DMS 273 treated with DMSO at 0.1 percent for 48 hours (cell line): ENCODE data around the gene CBARP.

Source experiments
- DNase-seq: peaks from one replicate; lab custom pipeline; 2025; lab: John Stamatoyannopoulos, UW

Gene CBARP

DNA sequence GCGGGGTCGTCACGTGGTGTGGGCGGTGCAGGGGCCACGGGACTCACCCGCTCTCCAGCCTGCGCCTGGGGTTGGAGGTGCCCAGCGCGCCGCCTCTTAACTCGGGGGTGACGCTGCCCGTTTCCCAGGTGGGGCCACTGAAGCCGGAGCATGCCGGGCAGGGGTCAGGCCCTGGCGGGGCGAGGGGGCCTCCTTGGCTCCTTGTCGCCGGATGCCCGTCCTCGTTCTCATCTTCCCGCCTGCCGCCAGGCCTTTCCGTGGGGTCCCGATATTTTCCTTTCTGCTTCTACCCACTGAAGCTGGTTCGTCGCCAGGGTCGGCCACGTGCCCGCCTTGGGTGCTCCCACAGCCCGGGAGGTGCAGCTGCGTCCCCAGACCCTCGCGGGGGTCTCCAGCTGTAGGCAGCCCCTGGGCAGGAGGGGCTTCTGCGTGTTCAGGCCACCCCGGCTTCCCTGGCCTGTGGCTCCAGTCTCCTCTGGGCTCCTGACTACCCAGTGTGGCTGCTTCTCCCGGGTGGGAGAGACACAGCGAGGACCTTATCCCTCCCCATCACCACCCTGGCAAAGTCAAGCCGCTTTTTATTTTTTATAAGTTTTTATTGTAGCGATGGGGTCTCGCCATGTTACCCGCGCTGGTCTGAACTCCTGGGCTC, 38.3 kb upstream of the CBARP start:
- no peak for DNase-seq

DNA sequence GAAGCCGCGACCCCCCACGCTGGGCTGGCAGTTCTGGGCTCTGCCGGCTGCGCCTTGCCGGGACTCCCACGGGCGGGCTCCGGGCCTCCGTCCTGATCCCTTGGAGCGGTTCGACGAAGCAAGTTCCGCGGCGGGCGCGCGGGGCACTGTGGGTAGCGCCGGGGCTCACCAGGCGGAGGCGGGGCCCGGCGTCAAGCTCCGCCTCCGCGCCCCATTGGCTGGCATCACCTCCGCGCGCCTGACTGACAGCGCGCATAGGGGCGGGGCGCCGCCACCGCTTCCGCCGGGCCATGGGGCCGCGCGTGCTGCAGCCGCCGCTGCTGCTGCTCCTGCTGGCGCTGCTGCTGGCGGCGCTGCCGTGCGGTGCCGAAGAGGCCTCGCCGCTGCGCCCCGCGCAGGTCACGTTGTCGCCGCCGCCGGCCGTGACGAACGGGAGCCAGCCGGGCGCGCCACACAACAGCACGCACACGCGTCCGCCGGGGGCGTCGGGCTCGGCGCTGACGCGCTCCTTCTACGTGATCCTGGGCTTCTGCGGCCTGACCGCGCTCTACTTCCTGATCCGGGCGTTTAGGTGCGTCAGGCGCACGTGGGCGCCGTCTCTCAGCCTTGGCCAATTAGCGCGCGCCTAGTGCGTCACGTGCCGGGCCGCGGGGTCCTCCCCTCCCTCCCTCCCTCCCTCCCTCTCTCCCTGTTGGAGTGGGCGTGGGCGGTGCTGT, 37.6 kb upstream of the CBARP start, which contains the start of gene FAM174C:
Gene FAM174C, plus strand, starts transcription at position 271 of the 716 bp plus-strand sequence. Its CDS starts 20 bp downstream, at position 291.
- peak; percentile 95 for DNase-seq

DNA sequence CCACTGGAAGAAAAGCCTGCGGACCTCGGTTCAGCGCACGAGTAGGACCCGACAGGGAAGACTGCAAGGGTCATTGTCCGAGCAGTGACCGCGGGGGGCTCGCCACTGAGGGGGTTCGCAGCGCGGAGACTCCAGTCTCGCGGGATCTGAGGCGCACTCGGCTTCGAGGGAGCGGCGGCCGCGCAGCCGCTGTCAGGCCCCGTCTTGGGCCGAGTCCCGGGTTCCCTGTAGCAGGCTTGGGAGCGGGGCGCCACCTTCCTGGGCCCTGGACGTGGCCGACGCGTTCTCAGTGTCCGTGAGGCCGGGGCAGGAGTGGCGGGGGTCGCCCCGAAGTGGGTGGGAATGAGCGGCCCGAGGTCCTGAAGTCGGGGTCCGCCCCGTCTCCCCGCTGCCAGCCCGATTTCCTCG, 37.1 kb upstream of the CBARP start:
- no peak for DNase-seq

DNA sequence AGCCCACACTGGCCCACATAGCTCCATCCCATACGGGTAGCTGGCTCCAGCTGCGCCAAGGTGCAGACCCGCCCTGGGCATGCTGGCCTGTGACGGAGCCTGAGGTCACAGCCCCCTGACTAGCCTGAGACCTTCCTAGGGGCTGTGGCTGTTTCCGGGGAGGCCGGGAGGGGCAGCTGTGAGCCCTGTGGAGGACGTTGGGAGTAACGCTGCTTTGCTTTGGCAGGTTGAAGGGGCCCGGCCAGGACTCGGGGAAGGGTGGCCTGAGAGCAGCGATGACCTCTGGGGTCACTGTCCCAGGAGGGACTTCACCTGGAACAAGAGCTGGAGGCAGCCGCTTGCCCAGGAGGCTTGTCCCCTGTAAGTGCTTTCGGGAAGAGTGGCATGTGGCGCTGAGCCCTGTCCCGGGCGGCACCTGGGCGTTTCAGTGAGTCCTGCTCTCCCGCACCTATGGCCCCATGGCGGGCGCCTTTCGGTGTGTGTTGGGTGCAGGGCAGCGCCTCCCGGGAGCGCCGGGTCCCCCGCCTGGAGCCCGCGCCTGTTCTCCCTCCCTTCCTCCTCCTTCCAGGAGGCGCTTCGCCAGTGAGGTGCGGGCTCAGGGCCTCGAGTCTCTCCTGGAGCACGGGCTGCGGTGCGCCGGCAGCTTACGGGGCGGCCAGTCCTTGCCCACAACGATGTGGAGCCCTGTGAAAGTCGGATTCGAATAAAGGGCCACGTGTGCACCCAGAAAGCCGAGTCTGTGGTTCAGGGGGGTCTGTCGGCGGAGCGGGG, 36.5 kb upstream of the CBARP start:
- DNase-seq, result no peak

DNA sequence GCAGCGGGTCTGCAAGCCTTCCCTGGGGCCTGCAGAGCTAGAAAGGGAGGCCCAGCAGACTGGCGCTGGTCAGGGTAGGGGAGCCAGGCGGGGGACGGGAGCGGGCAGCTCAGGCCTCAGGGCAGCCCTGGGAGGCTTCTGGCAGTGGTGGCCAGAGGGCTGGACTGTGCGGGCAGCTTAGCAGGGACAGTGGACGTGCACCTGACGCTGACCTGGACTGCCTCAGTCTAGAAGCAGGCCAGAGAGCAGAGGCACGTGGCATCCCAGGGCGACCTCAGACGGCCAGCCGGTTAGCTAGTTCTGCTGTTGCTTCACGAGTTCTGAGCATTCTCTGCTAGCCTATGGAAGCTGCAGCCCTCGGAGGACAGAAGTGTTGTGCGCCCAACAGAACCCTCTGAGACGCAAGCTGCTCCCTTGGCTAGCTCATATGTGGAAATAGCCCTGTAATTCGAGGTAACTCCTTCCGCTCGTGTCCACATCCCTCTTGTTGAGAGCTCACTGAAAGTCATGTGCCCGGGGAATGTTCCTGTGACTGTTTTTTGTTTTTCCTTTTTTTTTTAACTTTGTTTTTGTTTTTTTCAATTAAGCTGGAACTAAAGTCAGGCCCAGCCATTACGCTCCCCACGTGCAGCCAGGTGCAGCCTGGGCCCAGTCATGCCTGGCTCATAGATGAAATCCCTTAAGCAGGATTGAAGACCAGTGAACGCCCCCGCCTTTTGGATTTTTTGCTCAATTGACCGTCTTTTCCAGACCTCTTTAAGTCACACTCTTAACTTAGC, 35.6 kb upstream of the CBARP start:
- no peak for DNase-seq

DNA sequence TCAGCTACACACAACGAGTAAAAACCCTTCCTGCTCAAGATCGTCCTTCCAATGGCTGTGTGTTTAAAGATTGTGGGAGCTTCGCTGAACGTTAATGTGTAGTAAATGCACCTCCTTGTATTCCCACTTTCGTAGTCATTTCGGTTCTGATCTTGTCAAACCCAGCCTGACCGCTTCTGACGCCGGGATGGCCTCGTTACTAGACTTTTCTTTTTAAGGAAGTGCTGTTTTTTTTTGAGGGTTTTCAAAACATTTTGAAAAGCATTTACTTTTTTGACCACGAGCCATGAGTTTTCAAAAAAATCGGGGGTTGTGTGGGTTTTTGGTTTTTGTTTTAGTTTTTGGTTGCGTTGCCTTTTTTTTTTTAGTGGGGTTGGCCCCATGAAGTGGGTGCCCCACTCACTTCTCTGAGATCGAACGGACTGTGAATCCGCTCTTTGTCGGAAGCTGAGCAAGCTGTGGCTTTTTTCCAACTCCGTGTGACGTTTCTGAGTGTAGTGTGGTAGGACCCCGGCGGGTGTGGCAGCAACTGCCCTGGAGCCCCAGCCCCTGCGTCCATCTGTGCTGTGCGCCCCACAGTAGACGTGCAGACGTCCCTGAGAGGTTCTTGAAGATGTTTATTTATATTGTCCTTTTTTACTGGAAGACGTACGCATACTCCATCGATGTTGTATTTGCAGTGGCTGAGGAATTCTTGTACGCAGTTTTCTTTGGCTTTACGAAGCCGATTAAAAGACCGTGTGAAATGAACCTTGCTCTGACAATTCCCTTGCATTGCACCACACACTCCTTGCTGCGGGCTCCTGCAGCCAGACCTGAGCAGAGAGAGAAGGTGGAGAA, 34.8 kb upstream of the CBARP start:
- no peak for DNase-seq

DNA sequence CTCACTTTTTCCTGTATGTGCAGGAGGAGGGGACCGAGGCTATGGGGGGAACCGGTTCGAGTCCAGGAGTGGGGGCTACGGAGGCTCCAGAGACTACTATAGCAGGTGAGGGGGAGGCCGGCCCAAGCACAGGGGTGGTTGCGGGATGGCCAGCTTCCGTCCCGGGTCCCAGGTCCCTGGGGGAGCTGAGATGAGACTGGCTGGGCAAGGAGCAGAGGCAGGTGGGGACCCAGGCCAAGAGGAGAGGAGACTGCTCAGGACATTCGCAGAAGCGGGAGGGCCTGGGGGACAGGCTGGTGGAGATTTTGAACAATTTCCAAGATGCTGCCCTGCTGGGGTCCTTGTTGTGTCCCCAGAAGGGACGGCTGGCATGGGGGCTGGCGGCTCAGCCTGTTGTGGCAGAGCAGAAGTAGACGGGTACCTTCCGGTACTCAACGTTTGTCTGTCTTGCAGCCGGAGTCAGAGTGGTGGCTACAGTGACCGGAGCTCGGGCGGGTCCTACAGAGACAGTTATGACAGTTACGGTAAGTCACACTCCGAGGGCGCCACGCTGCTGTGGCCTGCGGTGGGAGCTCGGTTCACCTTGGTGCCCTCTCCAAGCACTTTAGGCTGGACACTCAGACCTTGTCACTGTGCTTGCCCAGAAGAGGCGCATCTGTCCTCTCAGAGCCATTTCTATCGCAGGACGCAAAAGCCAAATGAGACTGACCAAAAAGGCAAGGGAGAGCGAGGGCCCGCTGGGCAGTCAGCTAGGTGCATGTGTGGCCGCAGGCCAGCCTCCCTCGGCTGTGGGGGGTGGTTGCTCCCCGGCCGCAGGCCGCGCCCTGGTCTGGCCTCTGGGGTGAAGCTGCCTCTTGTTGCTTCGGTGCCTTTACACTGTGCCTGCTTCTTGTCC, 34.0 kb upstream of the CBARP start:
- DNase-seq, result no peak

DNA sequence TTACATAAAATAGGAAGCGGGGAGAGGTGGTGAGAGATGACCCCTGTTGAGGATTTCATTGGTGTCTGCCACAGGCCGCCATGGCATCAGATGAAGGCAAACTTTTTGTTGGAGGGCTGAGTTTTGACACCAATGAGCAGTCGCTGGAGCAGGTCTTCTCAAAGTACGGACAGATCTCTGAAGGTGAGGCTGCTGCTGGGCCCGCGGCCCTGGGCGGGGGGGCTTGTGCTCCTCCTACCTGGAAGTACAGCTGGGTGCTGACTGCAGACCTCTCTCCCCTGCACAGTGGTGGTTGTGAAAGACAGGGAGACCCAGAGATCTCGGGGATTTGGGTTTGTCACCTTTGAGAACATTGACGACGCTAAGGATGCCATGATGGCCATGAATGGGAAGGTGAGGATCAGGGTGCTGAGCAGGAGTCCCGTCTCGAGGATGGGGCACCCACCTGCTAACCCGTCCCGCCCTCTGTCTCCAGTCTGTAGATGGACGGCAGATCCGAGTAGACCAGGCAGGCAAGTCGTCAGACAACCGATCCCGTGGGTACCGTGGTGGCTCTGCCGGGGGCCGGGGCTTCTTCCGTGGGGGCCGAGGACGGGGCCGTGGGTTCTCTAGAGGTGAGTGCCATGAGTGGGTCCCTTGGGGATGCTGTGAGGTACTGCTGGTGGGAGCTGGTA, 33.2 kb upstream of the CBARP start:
- no peak for DNase-seq

DNA sequence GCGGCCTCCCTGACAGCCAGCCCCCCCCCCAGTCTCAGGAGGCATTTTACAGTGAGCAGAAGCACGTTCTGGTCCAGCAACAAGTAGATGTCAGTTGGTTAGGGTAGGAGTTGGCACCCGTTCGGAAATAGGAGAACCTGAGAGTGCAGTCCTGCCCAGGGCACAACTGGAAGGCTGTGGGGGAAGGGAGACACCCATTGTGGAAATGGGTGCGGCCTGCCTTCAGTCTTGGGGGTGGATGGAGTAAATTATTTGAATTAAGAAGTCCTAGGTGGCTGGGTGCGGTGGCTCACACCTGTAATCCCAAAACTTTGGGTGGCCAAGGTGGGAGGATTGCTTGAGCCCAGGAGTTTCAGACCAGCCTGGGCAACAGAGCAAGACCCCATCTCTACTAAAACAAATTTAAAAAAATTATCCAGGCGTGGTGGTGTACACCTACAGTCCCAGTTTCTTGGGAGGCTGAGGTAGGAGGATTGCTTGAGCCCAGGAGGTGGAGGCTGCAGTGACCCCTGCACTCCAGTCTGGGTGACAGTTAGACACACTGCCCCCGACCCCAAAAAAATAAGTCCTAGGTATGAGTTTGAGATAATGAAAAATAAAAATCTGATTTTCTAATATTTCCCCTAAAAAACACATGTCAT, 32.5 kb upstream of the CBARP start:
- DNase-seq, result no peak

DNA sequence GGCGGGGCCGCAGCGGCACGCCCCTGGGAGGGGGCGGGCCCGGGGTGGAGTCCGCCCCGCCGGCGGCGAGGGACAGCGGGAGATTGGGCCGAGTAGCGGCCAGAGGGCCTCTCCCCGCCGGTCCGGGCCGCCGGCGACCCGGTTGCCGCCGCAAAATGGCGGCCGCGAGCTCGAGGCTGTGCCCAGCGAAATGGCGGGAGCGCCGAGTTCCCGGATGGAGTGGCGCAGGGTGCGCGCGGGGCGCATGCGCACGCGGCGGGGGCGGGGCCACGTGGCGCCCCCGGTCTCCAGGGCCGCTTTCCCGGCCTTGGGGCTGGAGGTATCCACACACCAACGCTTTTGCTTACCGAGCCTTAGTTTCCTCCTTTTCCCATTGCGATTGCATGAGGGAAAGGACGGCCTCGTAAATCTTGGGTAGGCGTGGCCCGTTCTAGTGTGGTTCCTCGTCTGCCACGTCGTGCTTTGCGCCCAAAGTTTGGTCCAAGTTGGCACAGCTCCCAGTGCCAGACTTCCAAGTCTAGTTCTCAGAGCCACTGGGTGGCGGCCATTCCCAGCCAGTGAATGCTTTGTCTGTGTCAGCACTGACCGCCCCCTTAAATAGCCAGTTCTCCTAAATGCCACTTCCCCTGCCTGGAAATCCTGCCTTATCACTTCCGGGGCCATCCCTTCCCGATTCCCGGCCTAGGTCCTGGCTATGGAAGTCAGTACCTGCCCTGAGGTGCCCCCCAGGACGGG, 31.8 kb upstream of the CBARP start:
- DNase-seq, result no peak

DNA sequence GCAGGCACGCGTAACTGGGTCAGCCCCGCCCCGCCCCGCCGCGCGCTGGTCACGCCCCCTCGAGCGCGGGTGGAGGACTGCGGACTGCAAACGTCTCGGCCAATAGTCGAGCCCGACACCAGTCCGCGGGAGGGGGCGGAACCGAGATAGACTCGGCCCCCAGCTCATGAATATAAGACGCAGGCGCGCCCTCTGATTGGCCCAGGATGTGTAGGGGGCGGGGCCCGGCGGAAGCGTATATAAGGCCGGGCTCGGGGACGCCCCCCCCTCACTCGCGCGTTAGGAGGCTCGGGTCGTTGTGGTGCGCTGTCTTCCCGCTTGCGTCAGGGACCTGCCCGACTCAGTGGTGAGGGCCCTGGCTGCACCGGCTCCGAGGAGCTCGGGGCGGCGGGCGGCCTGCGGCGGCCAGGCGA, 31.3 kb upstream of the CBARP start, which contains the start of gene CIRBP:
Gene CIRBP, plus strand, starts transcription at position 268 of the 413 bp plus-strand sequence. CDS start 1,602 bp downstream, outside the sequence.
- peak; percentile 92 for DNase-seq

DNA sequence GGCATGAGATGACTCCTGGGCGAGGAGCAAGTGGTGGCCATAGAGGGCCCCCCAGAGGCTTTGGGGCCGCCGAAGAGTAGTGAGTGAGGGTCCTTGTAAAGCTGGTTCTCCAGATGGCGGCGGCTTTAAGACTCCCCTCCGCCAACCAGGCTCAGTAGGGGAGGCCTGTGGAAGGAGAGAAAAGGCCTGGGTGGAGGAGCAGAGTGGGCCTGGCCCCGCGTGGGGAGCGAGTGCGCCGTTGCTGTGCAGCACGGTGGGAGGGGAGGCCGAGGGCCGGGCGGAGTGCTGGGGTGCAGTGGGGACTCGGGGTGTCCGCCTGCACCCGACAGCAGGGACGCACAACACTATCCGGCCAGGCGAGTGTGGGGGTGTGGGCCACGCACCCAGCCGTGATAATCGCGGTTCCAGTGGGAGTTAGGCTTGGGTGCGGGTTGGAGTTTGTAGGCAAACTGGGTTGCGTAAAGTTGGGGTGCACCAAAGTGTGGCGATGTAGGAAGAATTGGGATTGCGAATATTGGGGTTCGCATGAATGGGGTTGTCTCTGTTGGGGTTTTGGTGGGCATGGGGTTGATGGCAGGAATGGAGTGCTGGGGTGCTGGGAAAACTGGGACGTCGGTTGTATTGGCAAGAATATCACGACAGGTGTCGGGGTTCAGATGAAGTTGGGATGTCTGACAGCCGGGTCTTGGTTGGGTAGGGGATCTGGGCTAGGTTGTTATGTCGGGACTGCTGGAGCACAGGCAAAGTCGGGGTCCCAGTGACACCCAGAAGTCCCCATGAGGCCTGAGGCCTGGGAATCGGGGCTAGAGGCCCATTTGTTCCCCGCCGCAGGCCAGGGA, 30.6 kb upstream of the CBARP start:
- DNase-seq, result no peak

DNA sequence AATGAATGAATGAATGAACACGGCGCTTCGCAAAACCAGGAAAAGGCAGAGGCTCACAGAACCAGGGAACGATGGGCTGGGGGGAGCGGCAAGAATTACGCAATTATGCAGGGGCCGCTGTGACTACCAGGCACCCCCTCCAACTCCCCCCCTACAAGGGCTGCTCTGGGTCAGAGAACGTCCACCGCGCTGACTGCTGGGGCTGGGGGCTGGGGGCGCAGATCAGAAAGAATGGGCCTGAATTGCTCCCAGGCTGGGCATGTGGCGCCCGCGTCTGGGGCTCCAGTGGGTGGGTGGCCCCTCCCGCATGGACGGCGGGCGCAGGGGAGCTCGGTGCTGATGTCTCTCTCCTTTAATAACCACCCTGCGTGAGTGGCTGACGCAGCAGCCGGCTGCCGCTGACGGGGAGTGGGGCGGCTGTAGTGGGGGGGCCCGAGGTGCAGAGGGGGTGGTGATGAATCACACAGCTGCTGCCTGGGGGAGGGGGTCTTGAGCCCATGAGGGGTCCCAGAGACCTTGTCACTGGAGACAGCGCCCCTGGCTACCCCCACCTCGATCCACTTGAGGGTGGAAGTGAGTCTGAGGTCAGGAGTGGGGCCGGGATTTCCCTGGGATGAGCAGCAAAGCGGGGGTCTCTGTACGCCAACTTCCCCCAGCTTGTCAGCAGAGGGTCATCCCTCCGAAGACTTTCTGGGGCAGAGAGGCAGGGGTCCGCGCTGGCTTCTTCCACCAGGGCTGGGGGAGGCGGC, 29.8 kb upstream of the CBARP start:
- DNase-seq, result no peak

DNA sequence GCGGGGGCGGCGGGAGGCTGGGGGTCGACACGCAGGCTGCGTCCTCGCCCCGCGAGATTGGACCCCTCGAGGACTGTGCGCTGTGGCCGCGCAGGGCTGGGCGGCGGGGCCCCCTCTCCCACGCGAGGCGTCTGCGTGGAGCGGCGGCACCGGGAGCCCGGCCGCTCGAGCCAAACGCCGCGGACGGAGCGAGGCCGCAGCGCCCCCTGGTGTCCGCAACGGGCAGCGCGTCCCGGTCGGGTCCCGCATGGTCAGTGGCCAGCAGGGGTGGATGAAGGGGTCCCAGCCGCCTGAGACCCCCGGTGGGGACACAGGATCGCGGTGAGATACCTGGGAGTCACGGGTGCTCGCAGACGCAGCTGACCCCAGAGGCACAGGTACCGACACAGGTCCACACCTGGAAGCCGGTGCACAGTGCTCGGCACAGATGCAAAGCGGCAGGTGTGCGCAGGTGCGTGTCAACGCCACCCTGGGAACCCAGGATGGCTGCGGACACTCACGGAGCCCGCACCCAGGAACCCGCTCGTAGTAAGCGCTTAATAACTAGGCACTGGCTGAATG, 29.2 kb upstream of the CBARP start:
- DNase-seq, result no peak

DNA sequence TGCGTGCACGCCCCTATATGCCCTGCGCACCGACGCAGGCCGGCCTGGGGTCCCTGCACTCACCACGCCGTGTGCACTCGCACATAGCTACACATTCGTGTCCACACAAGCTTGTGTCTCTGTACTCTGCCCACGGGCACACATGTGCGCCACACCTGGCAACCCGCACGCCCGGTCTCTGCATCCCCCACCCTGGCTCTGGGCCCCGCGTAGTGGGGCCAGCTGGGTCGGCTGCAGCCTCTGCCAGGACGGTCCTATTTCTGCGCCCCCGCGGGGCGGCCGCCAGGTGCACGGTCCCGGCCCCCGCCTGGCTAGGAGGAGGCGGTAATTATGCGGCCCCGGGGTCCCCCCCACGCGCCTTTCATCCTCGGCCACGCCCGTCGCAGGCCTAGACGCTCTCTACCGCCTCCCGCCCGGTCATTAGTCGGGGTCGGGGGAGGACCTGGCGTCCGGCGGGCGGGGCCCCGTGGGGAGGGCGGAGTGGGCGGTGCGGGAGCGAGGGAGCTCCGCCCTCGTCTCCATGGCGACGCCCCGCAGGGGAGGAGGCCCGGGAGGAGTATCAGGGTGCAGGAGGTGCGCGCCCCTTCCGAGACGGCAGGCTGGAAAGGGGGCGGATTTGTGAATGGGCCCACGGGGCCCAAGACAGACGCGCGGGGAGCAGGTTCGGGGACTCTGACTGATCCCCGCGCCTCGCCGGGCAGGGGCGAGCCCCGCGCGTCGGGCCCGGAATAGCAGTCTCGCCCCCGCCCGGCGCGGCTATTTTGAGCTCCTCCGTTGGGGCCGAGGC, 28.5 kb upstream of the CBARP start:
- DNase-seq, result no peak
